H9 (cell line): Measurements from ENCODE around the gene COG6. TPM values are rescaled to one million over a fixed set of nuclear protein-coding genes. Genes with fewer than 3 reads are reported as not detected.

ENCODE experiments used
- DNase-seq: peaks from one replicate; pipeline ENCODE4 v3.0.0-alpha.2; 2017
- H2AFZ ChIP-seq: one replicate; pipeline ENCODE4 v1.6.1; 2013; ENCODE audit warnings: mild to moderate bottlenecking, low read length, control low read depth, moderate library complexity
- H2AK5ac ChIP-seq: 2 replicates; pipeline ENCODE4 v1.6.1; 2013; ENCODE audit warnings: low read length, control low read depth, mixed read lengths; ENCODE audit not compliant: insufficient read length
- H2BK120ac ChIP-seq: one replicate; pipeline ENCODE4 v1.6.1; 2013; ENCODE audit warnings: low read depth, mild to moderate bottlenecking, low read length, control low read depth, inconsistent platforms; ENCODE audit not compliant: poor library complexity, severe bottlenecking
- H2BK12ac ChIP-seq: 2 replicates; pipeline ENCODE4 v1.6.1; 2013; ENCODE audit warnings: low read length, control low read depth, mixed read lengths, low read depth; ENCODE audit not compliant: insufficient read length
- H2BK15ac ChIP-seq: 2 replicates; pipeline ENCODE4 v1.6.1; 2013; ENCODE audit warnings: low read depth, low read length, control low read depth
- H2BK20ac ChIP-seq: one replicate; pipeline ENCODE4 v1.6.1; 2013; ENCODE audit warnings: low read depth, mild to moderate bottlenecking, low read length, control low read depth, inconsistent platforms; ENCODE audit not compliant: poor library complexity, severe bottlenecking
- H2BK5ac ChIP-seq: 2 replicates; pipeline ENCODE4 v1.6.1; 2013; ENCODE audit warnings: low read length, control low read depth, mixed read lengths; ENCODE audit not compliant: insufficient read length
- H3K14ac ChIP-seq: 2 replicates; pipeline ENCODE4 v1.6.1; 2013; ENCODE audit warnings: low read length, control low read depth; ENCODE audit not compliant: insufficient read depth
- H3K18ac ChIP-seq: 2 replicates; pipeline ENCODE4 v1.6.1; 2013; ENCODE audit warnings: low read depth, mild to moderate bottlenecking, mixed read lengths, low read length, control low read depth; ENCODE audit not compliant: insufficient read length
- H3K23ac ChIP-seq: 2 replicates; pipeline ENCODE4 v1.6.1; 2013; ENCODE audit warnings: low read length, control low read depth, mixed read lengths, low read depth; ENCODE audit not compliant: insufficient read length
- H3K23me2 ChIP-seq: 2 replicates; pipeline ENCODE4 v1.6.1; 2013; ENCODE audit warnings: low read depth, mild to moderate bottlenecking, mixed read lengths, low read length, control low read depth; ENCODE audit not compliant: insufficient read length, poor library complexity, severe bottlenecking
- H3K27ac ChIP-seq: 2 replicates; pipeline ENCODE4 v1.5.1; 2013; ENCODE audit warnings: low read length, control low read depth, mixed read lengths, low read depth; ENCODE audit not compliant: insufficient read length
- H3K27me3 ChIP-seq: 2 replicates; pipeline ENCODE4 v1.6.1; 2013; ENCODE audit warnings: low read length, control low read depth, inconsistent platforms; ENCODE audit not compliant: insufficient read depth
- H3K4ac ChIP-seq: 2 replicates; pipeline ENCODE4 v1.6.1; 2013; ENCODE audit warnings: low read depth, mild to moderate bottlenecking, control low read depth, inconsistent platforms, low read length, moderate library complexity
- H3K4me1 ChIP-seq: 2 replicates; pipeline ENCODE4 v1.6.1; 2013; ENCODE audit warnings: low read length, control low read depth, inconsistent platforms; ENCODE audit not compliant: insufficient read depth
- H3K4me2 ChIP-seq: 2 replicates; pipeline ENCODE4 v1.6.1; 2013; ENCODE audit warnings: low read length, control low read depth, mixed read lengths; ENCODE audit not compliant: insufficient read length, insufficient read depth
- H3K56ac ChIP-seq: 2 replicates; pipeline ENCODE4 v1.6.1; 2013; ENCODE audit warnings: low read depth, mild to moderate bottlenecking, mixed read lengths, low read length, control low read depth; ENCODE audit not compliant: insufficient read length
- H3K79me1 ChIP-seq: 2 replicates; pipeline ENCODE4 v1.6.1; 2013; ENCODE audit warnings: low read depth, mild to moderate bottlenecking, moderate library complexity, low read length, control low read depth, inconsistent platforms; ENCODE audit not compliant: insufficient read depth, poor library complexity, severe bottlenecking
- H3K79me2 ChIP-seq: 2 replicates; pipeline ENCODE4 v1.6.1; 2013; ENCODE audit warnings: low read length, control low read depth, inconsistent platforms; ENCODE audit not compliant: insufficient read depth
- H3K9ac ChIP-seq: 2 replicates; pipeline ENCODE4 v1.6.1; 2013; ENCODE audit warnings: low read length, control low read depth, mixed read lengths; ENCODE audit not compliant: insufficient read length; ENCODE audit errors: extremely low read depth
- H3K9me3 ChIP-seq: one replicate; pipeline ENCODE4 v1.6.1; 2013; ENCODE audit warnings: low read depth, low read length, inconsistent platforms; ENCODE audit not compliant: control insufficient read depth
- H3T11ph ChIP-seq: one replicate; pipeline ENCODE4 v1.6.1; 2013; ENCODE audit warnings: mild to moderate bottlenecking, low read length, control low read depth, inconsistent platforms
- H4K20me1 ChIP-seq: one replicate; pipeline ENCODE4 v1.6.1; 2013; ENCODE audit not compliant: control insufficient read depth, insufficient read length, insufficient read depth
- H4K5ac ChIP-seq: 2 replicates; pipeline ENCODE4 v1.6.1; 2013; ENCODE audit warnings: low read depth, mild to moderate bottlenecking, mixed read lengths, low read length, control low read depth; ENCODE audit not compliant: insufficient read length
- H4K8ac ChIP-seq: replicated peaks from 2 replicates; pipeline ENCODE4 v1.6.1; 2013; ENCODE audit warnings: low read length, control low read depth, mixed read lengths, low read depth; ENCODE audit not compliant: insufficient read length
- H4K91ac ChIP-seq: 2 replicates; pipeline ENCODE4 v1.6.1; 2013; ENCODE audit warnings: low read depth, mild to moderate bottlenecking, moderate library complexity, mixed read lengths, low read length, control low read depth; ENCODE audit not compliant: insufficient read length
- H3K27ac Mint-ChIP-seq, 3 experiments: 2 replicates in 2 of 3; 3 replicates in 1 of 3; pipeline ENCODE4 v1.8.0; 2020 to 2021; ENCODE audit warnings: mixed read lengths in 3 of 3, mild to moderate bottlenecking in 1 of 3, moderate library complexity in 1 of 3
- H3K27me3 Mint-ChIP-seq: 2 replicates; pipeline ENCODE4 v1.8.0; 2021; ENCODE audit warnings: low read depth, mild to moderate bottlenecking, moderate library complexity, mixed read lengths
- H3K36me3 Mint-ChIP-seq, 3 experiments: 2 replicates in 2 of 3; 3 replicates in 1 of 3; pipeline ENCODE4 v1.8.0; 2020 to 2021; ENCODE audit warnings: low read depth in 3 of 3, mixed read lengths in 3 of 3; ENCODE audit not compliant: insufficient read depth in 1 of 3
- H3K4me1 Mint-ChIP-seq, 2 experiments: 2 replicates each; pipeline ENCODE4 v1.8.0; 2020; ENCODE audit warnings: mixed read lengths in 2 of 2
- H3K4me3 Mint-ChIP-seq, 2 experiments: 2 replicates in 1 of 2; 3 replicates in 1 of 2; pipeline ENCODE4 v1.8.0; 2020 to 2021; ENCODE audit warnings: mild to moderate bottlenecking in 2 of 2, mixed read lengths in 2 of 2, moderate library complexity in 1 of 2
- H3K9me3 Mint-ChIP-seq, 2 experiments: 2 replicates in 1 of 2; 3 replicates in 1 of 2; pipeline ENCODE4 v1.8.0; 2020; ENCODE audit warnings: mild to moderate bottlenecking in 2 of 2, mixed read lengths in 2 of 2, moderate library complexity in 1 of 2
- total RNA-seq: library from RNA; stranded (reverse); gene quantifications from 2 replicates; pipeline ENCODE4 v1.2.1, GENCODE V29; 2021
- TF ChIP-seq, protein P1 (sequence below): fragments of 200-600 bp; sonication (generic); conservative IDR thresholded peaks from 3 replicates; pipeline ENCODE4 v1.8.0; 2021; ENCODE audit warnings: antibody characterized with exemption, mild to moderate bottlenecking

Gene COG6
- total RNA-seq, 1 experiment from 2014 or later, result 23.7 TPM

DNA sequence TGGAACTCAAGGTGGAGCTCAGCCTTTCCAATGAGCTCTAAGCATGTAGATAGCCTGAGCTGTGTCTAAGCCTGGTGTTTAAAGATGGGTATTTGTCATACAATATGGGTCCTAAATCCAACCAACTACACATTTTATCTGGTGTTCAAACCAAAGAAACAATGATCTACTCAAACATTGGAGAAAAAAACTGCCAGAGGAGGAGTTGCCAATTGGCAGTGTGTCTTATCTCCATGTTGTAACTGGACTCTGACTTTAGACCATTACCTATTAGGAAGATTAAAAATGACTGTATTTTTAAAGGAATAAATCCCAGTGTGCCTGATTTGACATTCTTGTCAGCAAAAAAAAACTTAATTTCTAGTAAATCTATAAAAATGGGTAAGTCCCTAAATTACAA lies 96.3 kb downstream of the COG6 start:
- Histone ChIP-seq H4K20me1 (no peaks in the 10 kb centered on the region), H4K5ac (no peak overlapping the region), H3K14ac (no peak overlapping the region), H2AK5ac (no peak overlapping the region), H3K4me1 (no peaks in the 10 kb centered on the region), H2BK12ac (no peak overlapping the region), H2BK120ac (no peak overlapping the region), H3K56ac (no peak overlapping the region), H2BK20ac (no peak overlapping the region), H2BK15ac (no peak overlapping the region), H3K18ac (no peak overlapping the region), H3K9me3 (no peaks in the 10 kb centered on the region), H3K79me1 (no peaks in the 10 kb centered on the region), H4K91ac (no peak overlapping the region), H2AFZ (no peak overlapping the region), H3K4me2 (no peak overlapping the region), H3K27ac (no peak overlapping the region), H3K27me3 (no peaks in the 10 kb centered on the region), H3K9ac (no peak overlapping the region), H3K23ac (no peak overlapping the region), H3K79me2 (no peaks in the 10 kb centered on the region), H3T11ph (no peak overlapping the region), H2BK5ac (no peak overlapping the region), H4K8ac (no peak overlapping the region), H3K4ac (no peak overlapping the region), H3K23me2 (no peaks in the 10 kb centered on the region)
- no peak for DNase-seq
- 0 out of 7 replicates have a peak overlapping the region, but pooled peaks of 1 of the 3 experiments have one; percentile 9 for H3K27ac Mint-ChIP-seq
- TF ChIP-seq, protein P1, sequence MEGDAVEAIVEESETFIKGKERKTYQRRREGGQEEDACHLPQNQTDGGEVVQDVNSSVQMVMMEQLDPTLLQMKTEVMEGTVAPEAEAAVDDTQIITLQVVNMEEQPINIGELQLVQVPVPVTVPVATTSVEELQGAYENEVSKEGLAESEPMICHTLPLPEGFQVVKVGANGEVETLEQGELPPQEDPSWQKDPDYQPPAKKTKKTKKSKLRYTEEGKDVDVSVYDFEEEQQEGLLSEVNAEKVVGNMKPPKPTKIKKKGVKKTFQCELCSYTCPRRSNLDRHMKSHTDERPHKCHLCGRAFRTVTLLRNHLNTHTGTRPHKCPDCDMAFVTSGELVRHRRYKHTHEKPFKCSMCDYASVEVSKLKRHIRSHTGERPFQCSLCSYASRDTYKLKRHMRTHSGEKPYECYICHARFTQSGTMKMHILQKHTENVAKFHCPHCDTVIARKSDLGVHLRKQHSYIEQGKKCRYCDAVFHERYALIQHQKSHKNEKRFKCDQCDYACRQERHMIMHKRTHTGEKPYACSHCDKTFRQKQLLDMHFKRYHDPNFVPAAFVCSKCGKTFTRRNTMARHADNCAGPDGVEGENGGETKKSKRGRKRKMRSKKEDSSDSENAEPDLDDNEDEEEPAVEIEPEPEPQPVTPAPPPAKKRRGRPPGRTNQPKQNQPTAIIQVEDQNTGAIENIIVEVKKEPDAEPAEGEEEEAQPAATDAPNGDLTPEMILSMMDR, result no peak
- H3K27me3 Mint-ChIP-seq, result no peaks in the 10 kb centered on the region
- H3K4me3 Mint-ChIP-seq, result no peak overlapping the region
- H3K9me3 Mint-ChIP-seq, result peaks cover 0 to 6% of the 10 kb centered on the region in 2 experiments; a peak in 2 of 5 replicates
- H3K36me3 Mint-ChIP-seq, result peaks cover 0 to 17% (median 2%) of the 10 kb centered on the region in 3 experiments; a peak in 2 of 7 replicates
- H3K4me1 Mint-ChIP-seq, result no peaks in the 10 kb centered on the region
